Measurements from ENCODE around the gene COG1. TPM values are rescaled to one million over a fixed set of nuclear protein-coding genes. Genes with fewer than 3 reads are reported as not detected.

The COG1 gene
- total and polyA plus RNA-seq, 9 of the 15 experiments (the other 6 are each of a cell fraction or from before 2014, with no cell fraction given), result 9.5 to 26.8 (median 12.9) TPM

- no peak for TF ChIP-seq HDAC2 (IDR thresholded peaks at IDR 0.05)
- TF ChIP-seq TSC22D4 (tag; IDR thresholded peaks at IDR 0.05), result no peak
- no peak for TF ChIP-seq DIDO1 (tag; IDR thresholded peaks at IDR 0.05; ENCODE audit: low read depth)
- TF ChIP-seq DEAF1 (CRISPR knock-in tag; IDR thresholded peaks at IDR 0.05), result no peak
- TF ChIP-seq E2F3 (CRISPR knock-in tag; IDR thresholded peaks at IDR 0.05), result no peak
- peak; percentile 95 for TF ChIP-seq ATF3 (IDR thresholded peaks at IDR 0.05)
- TF ChIP-seq ATF3 (CRISPR knock-in tag; conservative IDR thresholded peaks at IDR 0.05), result peak; percentile 74
- TF ChIP-seq MLLT1 (IDR thresholded peaks at IDR 0.05), result no peak
- TF ChIP-seq JUN (IDR thresholded peaks at IDR 0.05; ENCODE audit: borderline replicate concordance, low read depth, low read length), result peak; percentile 89
- no peak for TF ChIP-seq JUN (CRISPR knock-in tag; IDR thresholded peaks at IDR 0.05; ENCODE audit: borderline replicate concordance)
- TF ChIP-seq ESRRA (IDR thresholded peaks at IDR 0.05; ENCODE audit: borderline replicate concordance, low read depth), result peak; percentile 97
- no peak for TF ChIP-seq HIVEP1 (CRISPR knock-in tag; IDR thresholded peaks at IDR 0.05)
- no peak for TF ChIP-seq POLR2B (IDR thresholded peaks at IDR 0.05; ENCODE audit: low read depth, partially characterized antibody)
- TF ChIP-seq TRIM25 (IDR thresholded peaks at IDR 0.05; ENCODE audit: borderline replicate concordance), result no peak
- TF ChIP-seq CBX8 (IDR thresholded peaks at IDR 0.05; ENCODE audit: borderline replicate concordance, extremely low read depth, low read depth, low read length, poor library complexity, severe bottlenecking), result no peak
- TF ChIP-seq ELK3 (CRISPR knock-in tag; IDR thresholded peaks at IDR 0.05), result no peak
- no peak for TF ChIP-seq TAF15 (IDR thresholded peaks at IDR 0.05; ENCODE audit: low read depth, low read length)
- no peak for TF ChIP-seq PCBP2 (IDR thresholded peaks at IDR 0.05; ENCODE audit: low read depth, low read length, poor library complexity, severe bottlenecking)
- no peak for TF ChIP-seq ETV5 (CRISPR knock-in tag; IDR thresholded peaks at IDR 0.05; ENCODE audit: low read depth)
- no peak for TF ChIP-seq PHF20 (IDR thresholded peaks at IDR 0.05; ENCODE audit: partially characterized antibody)
Observed at GRCh38 chr17:73201215-73202069, 8.6 kb downstream of the COG1 start (continued).

Measured in K562 (cell line).